ENCODE results near the gene DCDC1. TPM values are rescaled to one million over a fixed set of nuclear protein-coding genes. Genes with fewer than 3 reads are reported as not detected.
A peak's percentile ranks its signal among the peaks of the same experiment; 100 is the strongest.

DCDC1 gene
- polyA plus RNA-seq, 6 donors from 2014 or later = not detected

GRCh38 chr11:31001427-31001826 is 368.1 kb downstream of the DCDC1 start:
- Mint-ChIP-seq H3K4me3 (no peak overlapping the region), H3K36me3 (no peaks in the 10 kb centered on the region), H3K27ac (no peak overlapping the region), H3K9me3 (peaks cover 0 to 2% (median 0%) of the 10 kb centered on the region in 7 donors), H3K27me3 (no peaks in the 10 kb centered on the region), H3K4me1 (no peaks in the 10 kb centered on the region)
- DNase-seq = no peak
- no peak for ATAC-seq (ENCODE audit: low read depth in 2 of 2)

DNA sequence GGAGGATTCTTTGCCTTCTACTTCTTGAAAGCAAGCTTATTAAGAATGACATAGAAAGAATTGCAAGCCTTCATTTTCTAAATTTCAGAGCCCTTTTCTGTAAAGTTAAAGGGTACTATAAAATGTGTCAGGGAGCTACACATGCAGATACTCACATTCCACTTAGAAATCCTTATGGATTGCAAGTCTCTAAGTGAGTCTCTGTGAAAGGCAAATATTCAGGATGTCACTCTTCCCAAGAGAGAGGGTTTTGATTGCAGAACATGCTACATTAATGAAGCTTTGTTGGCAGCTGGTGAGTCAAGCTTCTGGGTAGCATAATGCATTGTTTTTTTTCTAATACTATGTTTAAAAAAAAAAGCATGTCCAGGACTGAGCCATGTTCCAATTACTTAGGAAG is 369.2 kb downstream of the DCDC1 start:
- no peak overlapping the region for H3K27ac Mint-ChIP-seq
- no peak for DNase-seq
- ATAC-seq (ENCODE audit: low read depth in 2 of 2) = no peak
- peaks cover 0 to 2% (median 0%) of the 10 kb centered on the region in 7 donors for H3K9me3 Mint-ChIP-seq
- no peaks in the 10 kb centered on the region for H3K27me3 Mint-ChIP-seq
- no peaks in the 10 kb centered on the region for H3K36me3 Mint-ChIP-seq
- H3K4me3 Mint-ChIP-seq = no peak overlapping the region
- no peaks in the 10 kb centered on the region for H3K4me1 Mint-ChIP-seq

- no peak for ATAC-seq (ENCODE audit: low read depth in 2 of 2)
Measured at GRCh38 chr11:30992513-30992849, 377.1 kb downstream of the DCDC1 start.

GRCh38 chr11:30991802-30992512 is 377.6 kb downstream of the DCDC1 start:
- Mint-ChIP-seq H3K4me3 (no peak overlapping the region), H3K36me3 (no peaks in the 10 kb centered on the region), H3K27ac (no peak overlapping the region), H3K9me3 (peaks cover 0 to 4% (median 0%) of the 10 kb centered on the region in 7 donors), H3K27me3 (no peaks in the 10 kb centered on the region), H3K4me1 (no peaks in the 10 kb centered on the region)
- no peak for DNase-seq
- ATAC-seq (ENCODE audit: low read depth in 2 of 2) = no peak

More at GRCh38 chr11:30992513-30992849, 377.1 kb downstream of the DCDC1 start:
- no peaks in the 10 kb centered on the region for H3K27me3 Mint-ChIP-seq
- no peak overlapping the region for H3K4me3 Mint-ChIP-seq
- no peak for DNase-seq
- H3K9me3 Mint-ChIP-seq = peaks cover 0 to 4% (median 0%) of the 10 kb centered on the region in 7 donors
- no peaks in the 10 kb centered on the region for H3K36me3 Mint-ChIP-seq
- no peak overlapping the region for H3K27ac Mint-ChIP-seq
- no peaks in the 10 kb centered on the region for H3K4me1 Mint-ChIP-seq

DNA sequence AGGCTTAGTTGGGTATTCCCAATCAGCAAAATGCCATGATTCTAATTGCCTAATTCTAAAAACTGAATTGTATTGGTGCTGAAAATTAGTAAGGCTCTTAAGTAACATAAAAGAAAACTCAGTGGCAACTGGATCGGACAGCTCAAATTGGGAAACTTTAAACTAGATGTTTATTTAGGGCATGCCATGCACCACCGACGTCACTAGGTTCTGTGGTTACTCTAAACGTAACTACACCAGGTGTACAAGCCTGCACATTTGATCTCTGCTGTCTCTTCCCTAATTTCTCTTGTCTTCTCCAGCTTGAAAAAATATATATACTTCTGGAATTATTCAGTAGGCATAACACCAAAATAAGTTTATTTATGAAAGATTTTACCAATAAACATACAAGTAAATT is 378.2 kb downstream of the DCDC1 start:
- DNase-seq (no peak), ATAC-seq (ENCODE audit: low read depth in 2 of 2) (no peak)
- peaks cover 0 to 4% (median 0%) of the 10 kb centered on the region in 7 donors for H3K9me3 Mint-ChIP-seq
- H3K27ac Mint-ChIP-seq = no peak overlapping the region
- H3K36me3 Mint-ChIP-seq = no peaks in the 10 kb centered on the region
- H3K4me3 Mint-ChIP-seq = no peak overlapping the region
- no peaks in the 10 kb centered on the region for H3K4me1 Mint-ChIP-seq
- no peaks in the 10 kb centered on the region for H3K27me3 Mint-ChIP-seq

DNA sequence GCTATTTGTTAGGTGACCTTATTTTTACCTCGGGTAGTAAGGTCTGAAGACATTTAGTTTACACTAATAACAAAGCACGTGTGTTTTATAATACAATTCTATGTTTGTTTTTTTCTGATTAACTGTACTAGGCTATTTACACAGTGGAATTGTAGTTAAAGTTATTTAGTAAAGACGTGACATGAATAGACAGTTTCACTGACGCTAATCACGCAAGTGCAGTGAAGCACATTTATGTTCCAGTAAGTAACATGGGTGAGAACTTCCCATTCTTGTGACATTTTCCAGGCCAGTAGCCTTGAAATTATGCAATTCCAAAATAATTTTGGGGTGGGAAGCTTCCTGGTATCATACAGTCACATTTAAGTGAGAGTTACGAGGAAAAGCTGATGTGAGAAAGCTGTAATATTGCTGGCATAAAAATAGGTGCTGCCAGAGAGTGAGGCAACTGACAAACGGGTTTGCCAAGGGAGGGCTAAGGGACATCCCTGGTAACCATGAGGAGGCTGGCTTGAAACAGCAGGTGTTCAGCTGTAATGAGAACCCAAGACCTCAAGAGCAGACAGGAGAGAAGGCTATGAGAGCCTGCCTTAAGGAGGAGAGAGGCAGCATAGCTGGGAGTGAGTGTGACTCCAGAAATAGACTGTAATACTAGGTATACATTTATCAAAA is 378.8 kb downstream of the DCDC1 start:
- Mint-ChIP-seq H3K36me3 (no peaks in the 10 kb centered on the region), H3K4me1 (no peaks in the 10 kb centered on the region), H3K27ac (peak overlapping the region in 1 of 6 donors; percentile 41), H3K9me3 (peaks cover 0 to 5% (median 0%) of the 10 kb centered on the region in 7 donors), H3K27me3 (no peaks in the 10 kb centered on the region), H3K4me3 (no peak overlapping the region)
- no peak for ATAC-seq (ENCODE audit: low read depth in 2 of 2)
- no peak for DNase-seq

GRCh38 chr11:30987819-30988218 is 381.7 kb downstream of the DCDC1 start:
- H3K4me3 Mint-ChIP-seq = no peak overlapping the region
- ATAC-seq (ENCODE audit: low read depth in 2 of 2) = no peak

GRCh38 chr11:30985536-30985935 is 384.0 kb downstream of the DCDC1 start:
- Mint-ChIP-seq H3K9me3 (peaks cover 0 to 5% (median 0%) of the 10 kb centered on the region in 7 donors), H3K27ac (no peak overlapping the region), H3K4me3 (no peak overlapping the region), H3K27me3 (no peaks in the 10 kb centered on the region), H3K4me1 (no peaks in the 10 kb centered on the region), H3K36me3 (no peaks in the 10 kb centered on the region)
- DNase-seq (no peak), ATAC-seq (ENCODE audit: low read depth in 2 of 2) (no peak)

More at GRCh38 chr11:30987819-30988218, 381.7 kb downstream of the DCDC1 start:
- H3K9me3 Mint-ChIP-seq = peaks cover 0 to 5% (median 0%) of the 10 kb centered on the region in 7 donors
- no peaks in the 10 kb centered on the region for H3K27me3 Mint-ChIP-seq
- no peaks in the 10 kb centered on the region for H3K4me1 Mint-ChIP-seq
- no peaks in the 10 kb centered on the region for H3K36me3 Mint-ChIP-seq
- no peak for DNase-seq
- peak overlapping the region in 1 of 6 donors; percentile 22 for H3K27ac Mint-ChIP-seq

DNA sequence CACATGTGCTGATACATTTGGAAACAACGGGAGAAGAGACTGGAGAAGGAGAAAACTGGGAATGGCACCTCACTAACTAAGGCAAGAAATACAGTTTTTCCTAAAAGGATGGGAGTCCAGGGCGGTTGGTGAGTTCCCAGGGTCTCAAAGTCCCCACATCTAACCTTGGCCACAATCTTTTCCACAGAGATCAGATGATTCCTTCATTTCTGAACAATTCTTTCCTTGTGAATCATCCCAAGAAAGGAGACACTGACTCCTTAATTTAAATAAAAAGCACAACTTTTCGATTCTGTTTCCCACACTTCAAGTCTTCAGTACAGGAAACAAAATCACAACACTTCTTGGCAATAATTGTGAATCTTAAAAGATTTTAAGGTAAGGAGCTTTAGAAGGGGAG is 384.7 kb downstream of the DCDC1 start:
- H3K4me1 Mint-ChIP-seq = no peaks in the 10 kb centered on the region
- DNase-seq (no peak), ATAC-seq (ENCODE audit: low read depth in 2 of 2) (no peak)
- peaks cover 0 to 5% (median 0%) of the 10 kb centered on the region in 7 donors for H3K9me3 Mint-ChIP-seq
- no peak overlapping the region for H3K4me3 Mint-ChIP-seq
- no peaks in the 10 kb centered on the region for H3K27me3 Mint-ChIP-seq
- H3K36me3 Mint-ChIP-seq = no peaks in the 10 kb centered on the region
- H3K27ac Mint-ChIP-seq = no peak overlapping the region

- DNase-seq = no peak
- H3K9me3 Mint-ChIP-seq = peaks cover 0 to 5% (median 0%) of the 10 kb centered on the region in 7 donors
- no peaks in the 10 kb centered on the region for H3K27me3 Mint-ChIP-seq
- H3K4me1 Mint-ChIP-seq = no peaks in the 10 kb centered on the region
- H3K36me3 Mint-ChIP-seq = no peaks in the 10 kb centered on the region
- no peak overlapping the region for H3K4me3 Mint-ChIP-seq
- no peak for ATAC-seq (ENCODE audit: low read depth in 2 of 2)
- H3K27ac Mint-ChIP-seq = no peak overlapping the region
Measured at GRCh38 chr11:30984442-30984816, 385.1 kb downstream of the DCDC1 start.

GRCh38 chr11:30983776-30984441 is 385.6 kb downstream of the DCDC1 start:
- ATAC-seq (ENCODE audit: low read depth in 2 of 2) (no peak), DNase-seq (no peak)
- no peak overlapping the region for H3K4me3 Mint-ChIP-seq
- no peaks in the 10 kb centered on the region for H3K4me1 Mint-ChIP-seq
- no peak overlapping the region for H3K27ac Mint-ChIP-seq
- no peaks in the 10 kb centered on the region for H3K27me3 Mint-ChIP-seq
- no peaks in the 10 kb centered on the region for H3K36me3 Mint-ChIP-seq
- H3K9me3 Mint-ChIP-seq = peaks cover 0 to 5% (median 0%) of the 10 kb centered on the region in 7 donors

- DNase-seq (no peak), ATAC-seq (ENCODE audit: low read depth in 2 of 2) (no peak)
- Mint-ChIP-seq H3K27me3 (no peaks in the 10 kb centered on the region), H3K4me1 (no peaks in the 10 kb centered on the region), H3K27ac (no peak overlapping the region), H3K4me3 (no peak overlapping the region), H3K36me3 (no peaks in the 10 kb centered on the region), H3K9me3 (peaks cover 0 to 5% (median 0%) of the 10 kb centered on the region in 7 donors)
Measured at GRCh38 chr11:30983143-30983542, 386.4 kb downstream of the DCDC1 start.

DNA sequence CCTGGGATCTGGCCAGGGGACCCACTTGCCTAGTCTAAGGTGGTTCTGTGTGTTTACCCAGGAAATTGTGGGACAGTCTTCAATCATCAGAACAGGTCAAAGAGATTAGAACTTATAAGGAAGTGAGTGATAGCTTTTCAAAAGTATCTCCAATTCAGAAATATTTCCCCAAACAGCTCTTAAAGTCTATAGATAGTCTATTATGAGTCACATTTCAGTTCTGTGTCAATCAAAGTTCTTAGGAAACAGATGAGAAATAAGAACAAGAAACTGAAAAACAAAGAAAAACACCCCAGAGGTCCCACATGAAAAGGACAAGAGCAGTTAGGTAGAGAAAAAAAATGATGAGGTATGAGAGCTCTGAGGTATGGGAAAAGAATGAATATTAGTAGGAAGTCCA is 402.0 kb downstream of the DCDC1 start:
- peaks cover 0 to 23% (median 5%) of the 10 kb centered on the region in 7 donors for H3K9me3 Mint-ChIP-seq
- H3K4me3 Mint-ChIP-seq = no peak overlapping the region
- H3K27me3 Mint-ChIP-seq = no peaks in the 10 kb centered on the region
- no peaks in the 10 kb centered on the region for H3K4me1 Mint-ChIP-seq
- H3K27ac Mint-ChIP-seq = no peak overlapping the region
- no peak for DNase-seq
- no peak for ATAC-seq (ENCODE audit: low read depth in 2 of 2)
- peaks cover 0 to 4% of the 10 kb centered on the region in 2 donors for H3K36me3 Mint-ChIP-seq
